Measurements from ENCODE around the gene BNIPL.

Gene BNIPL

DNA sequence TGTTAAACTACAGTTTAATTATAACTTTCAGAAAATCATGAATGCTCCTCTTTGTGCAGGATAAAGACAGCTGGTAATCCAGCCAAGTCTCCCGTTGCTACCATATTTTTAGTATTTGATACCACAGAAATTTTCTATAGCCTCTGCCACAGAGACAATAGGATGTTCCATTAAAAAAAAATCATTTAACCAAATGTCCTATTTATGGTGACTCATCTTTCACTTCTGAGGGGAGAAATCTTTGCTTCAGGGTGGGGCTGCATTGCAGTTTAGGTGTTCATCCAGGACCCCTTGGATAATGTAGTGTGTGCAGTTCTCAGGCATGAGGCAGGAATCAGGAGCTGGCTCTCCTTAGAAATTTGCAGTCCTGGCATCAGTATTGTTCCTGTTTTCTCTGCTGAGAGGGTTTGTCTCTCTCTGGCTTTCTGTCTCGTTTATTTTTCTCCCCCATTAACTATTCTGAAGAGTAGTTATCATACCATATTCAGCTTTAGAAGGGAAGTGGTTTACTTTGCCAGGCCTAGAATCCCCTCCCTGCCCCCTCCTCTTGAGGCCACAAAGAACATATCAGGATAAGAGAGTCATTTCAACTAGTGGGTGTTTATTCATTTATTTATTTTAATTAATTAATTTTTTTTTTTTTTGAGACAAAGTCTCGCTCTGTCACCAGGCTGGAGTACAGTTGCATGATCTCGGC is 25.1 kb upstream of the BNIPL start:
- DNase-seq, result no peak

- DNase-seq, result no peak
Measured at GRCh38 chr1:151012684-151013471, 23.5 kb upstream of the BNIPL start.

DNA sequence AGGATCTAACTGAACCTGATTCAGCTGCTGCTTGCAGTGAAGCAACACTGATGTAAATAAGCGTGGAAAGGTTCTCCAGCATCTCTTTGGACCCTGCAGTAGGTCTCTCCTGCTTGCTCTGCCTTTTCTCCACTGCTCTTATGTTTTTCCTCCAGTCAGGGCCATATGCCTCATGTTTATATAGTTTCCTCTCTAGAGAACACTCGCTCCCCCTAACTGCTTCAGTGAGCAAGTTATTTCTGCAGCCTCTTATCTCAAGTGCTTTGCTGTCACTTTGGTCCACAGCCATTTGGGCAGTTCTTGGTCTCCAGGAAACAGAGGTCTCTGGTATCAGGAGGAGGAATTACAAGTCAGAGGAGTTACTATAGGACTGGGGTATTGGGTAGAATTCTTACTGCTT is 22.9 kb upstream of the BNIPL start:
- peak; percentile 67 for DNase-seq

DNA sequence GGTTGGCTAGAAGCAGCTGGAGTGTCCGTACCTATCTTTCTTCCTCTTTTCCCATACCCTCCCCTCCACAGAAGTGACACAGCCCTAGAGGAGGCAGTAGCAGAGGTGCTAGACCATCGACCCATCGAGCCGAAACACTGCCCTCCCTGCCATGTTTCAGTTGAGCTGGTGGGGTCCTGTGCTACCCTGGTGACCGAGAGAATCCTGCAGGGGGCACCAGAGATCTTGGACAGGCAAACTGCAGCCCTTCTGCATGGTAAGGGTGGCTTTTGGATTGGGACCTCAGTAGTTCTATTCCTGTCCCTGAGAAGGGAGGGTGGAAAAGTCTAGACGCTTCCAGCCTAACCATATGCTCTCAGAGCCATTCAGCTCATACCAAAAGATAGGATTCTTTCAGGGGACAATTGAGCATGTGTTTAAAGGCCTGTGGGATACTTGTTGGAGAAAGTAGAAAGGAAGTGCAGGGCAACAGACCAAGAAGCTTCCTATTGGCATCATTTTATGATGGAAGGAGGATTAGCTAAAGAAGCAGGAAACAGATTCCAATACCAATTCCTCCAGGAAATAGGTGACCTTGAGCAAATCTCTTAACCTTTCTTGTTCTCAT is 11.7 kb upstream of the BNIPL start:
- DNase-seq, result peak; percentile 45

- DNase-seq, result no peak
Measured at GRCh38 chr1:151026460-151026859, 9.9 kb upstream of the BNIPL start.

DNA sequence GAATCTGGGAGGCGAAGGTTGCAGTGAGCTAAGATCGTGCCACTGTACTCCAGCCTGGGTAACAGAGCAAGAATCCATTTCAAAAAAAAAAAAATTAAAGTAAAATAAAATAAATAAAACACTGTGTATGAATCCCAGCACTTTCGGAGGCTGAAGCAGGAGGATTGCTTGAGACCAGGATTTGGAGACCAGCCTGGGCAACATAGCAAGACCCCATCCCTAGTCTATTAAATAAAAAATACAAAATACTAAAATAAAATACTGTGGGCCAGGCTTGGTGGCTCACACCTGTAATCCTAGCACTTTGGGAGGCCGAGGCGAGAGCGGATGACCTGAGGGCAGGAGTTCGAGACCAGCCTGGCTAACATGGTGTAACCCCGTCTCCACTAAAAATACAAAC is 4.2 kb upstream of the BNIPL start:
- DNase-seq, result no peak

GRCh38 chr1:151035167-151035566 is 1.2 kb upstream of the BNIPL start:
- no peak for DNase-seq

DNA sequence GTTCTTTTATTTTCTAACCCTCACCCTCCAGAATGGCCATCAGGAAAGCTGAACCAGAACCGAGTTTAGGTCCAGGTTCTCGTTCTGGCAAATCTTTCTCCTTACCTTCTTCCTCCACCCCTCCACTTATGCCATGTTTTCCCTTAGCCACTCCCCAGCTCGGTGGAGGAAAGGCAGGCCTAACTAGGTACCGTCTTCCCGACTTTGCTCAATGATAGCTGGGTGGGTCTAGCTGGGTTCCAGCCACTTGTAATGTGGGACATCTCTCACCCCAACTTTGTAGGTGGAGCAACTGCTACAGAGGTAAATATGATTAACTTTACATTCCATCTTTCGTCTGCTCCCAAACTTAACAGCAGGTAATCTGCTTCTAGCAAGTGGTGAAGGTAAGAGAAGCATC is 646 bp downstream of the BNIPL start:
- DNase-seq, result no peak

- DNase-seq, result no peak
Measured at GRCh38 chr1:151039521-151039920, 3.1 kb downstream of the BNIPL start.

- no peak for DNase-seq
Measured at GRCh38 chr1:151043163-151043562, 6.8 kb downstream of the BNIPL start.

DNA sequence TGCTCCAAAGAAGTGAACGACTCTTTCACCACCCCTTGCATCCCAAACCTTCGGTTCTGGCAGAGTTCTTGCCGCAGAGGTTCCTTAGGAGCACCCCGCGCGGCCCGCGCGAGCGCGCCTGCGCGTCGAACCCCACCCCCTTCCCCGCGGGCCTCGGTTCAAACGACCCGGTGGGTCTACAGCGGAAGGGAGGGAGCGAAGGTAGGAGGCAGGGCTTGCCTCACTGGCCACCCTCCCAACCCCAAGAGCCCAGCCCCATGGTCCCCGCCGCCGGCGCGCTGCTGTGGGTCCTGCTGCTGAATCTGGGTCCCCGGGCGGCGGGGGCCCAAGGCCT is 11.2 kb downstream of the BNIPL start, which contains the start of gene C1orf56:
Gene C1orf56, plus strand, starts transcription at position 161 of the 334 bp plus-strand sequence. Its CDS starts 97 bp downstream, at position 258.
- peak; percentile 64 for DNase-seq

- DNase-seq, result peak; percentile 70
Measured at GRCh38 chr1:151047925-151048644, 11.7 kb downstream of the BNIPL start.

DNA sequence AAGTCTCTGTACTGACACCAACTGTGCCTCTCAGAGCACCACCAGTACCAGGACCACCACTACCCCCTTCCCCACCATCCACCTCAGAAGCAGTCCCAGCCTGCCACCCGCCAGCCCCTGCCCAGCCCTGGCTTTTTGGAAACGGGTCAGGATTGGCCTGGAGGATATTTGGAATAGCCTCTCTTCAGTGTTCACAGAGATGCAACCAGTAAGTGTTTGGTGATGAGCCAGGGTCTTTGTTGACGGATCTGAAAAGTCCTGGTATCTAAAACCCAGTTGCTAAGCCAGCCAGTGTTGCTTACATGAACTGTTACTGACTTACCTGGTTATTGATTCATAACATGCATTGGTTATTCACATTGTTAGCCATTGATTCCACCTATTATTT is 12.3 kb downstream of the BNIPL start:
- DNase-seq, result no peak

DNA sequence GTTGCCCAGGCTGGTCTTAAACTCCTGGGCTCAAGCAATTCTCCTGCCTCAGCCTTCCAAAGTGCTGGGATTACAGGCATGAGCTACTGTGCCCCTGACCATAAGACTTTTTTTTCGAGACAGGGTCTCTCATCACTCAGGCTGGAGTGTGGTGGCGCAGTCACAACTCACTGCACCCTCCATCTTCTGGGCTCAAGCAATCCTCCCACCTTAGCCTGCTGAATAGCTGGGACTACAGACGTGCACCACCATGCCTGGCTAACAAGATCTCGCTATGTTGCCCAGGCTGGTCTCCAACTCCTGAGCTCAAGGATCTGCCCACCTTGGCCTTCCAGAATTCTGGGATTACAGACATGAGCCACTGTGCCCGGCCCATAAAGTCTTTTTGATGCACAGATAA is 13.1 kb downstream of the BNIPL start:
- no peak for DNase-seq

DNA sequence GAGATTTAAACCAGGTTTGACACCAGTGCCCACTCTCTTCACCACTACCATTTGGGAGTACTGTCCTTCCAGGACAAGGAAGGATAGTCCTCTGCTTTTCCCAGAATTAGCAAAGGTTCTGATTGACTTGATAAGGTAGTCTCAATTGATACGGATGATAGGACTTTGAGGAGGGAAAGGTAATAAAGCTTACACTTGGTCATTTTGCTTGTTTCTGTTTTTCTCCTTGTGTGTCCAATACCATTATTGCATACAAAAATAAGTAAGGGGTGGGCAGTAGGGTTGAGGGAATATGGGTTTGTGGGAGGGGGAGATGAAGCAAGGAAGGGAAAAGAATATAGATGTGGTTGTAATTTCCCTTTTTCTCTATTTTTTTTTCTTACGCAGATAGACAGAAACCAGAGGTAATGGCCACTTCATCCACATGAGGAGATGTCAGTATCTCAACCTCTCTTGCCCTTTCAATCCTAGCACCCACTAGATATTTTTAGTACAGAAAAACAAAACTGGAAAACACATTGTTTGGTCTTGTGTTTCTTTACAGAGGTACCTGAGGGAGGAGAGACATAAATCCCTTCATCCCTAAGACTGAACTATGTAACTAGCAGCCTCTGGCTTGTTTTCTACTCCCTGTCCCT is 13.8 kb downstream of the BNIPL start:
- DNase-seq, result no peak

DNA sequence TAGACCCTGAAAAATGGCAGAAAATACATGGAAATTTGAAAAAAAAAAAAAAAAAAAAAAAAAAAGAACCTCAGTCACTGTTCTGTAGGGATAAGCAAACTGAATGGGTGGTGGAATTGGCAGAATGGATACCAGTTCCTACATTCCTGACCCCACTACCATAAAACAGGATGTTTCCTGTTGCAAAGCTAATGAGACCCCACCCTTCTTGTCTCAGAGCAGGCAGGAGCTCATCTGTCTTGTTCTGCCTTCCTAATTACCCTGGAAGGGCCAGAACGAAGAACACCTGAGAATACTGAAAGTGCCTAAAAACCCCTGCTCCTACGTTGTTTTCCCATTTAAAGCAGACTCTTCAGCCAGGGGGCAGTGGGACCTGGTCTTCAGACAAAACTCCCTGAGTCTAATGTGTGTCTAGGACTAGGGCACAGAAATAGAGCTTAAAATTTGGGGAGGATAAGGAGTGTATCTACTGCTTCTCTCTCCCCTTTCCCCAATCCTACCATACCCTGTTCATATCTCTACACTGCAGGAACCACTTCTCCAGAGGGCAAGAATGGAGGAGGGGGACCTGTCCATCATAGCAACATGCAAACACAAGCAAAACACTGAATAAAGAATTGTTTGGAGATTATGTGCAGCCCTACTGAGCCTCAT is 15.1 kb downstream of the BNIPL start:
- DNase-seq, result no peak

DNA sequence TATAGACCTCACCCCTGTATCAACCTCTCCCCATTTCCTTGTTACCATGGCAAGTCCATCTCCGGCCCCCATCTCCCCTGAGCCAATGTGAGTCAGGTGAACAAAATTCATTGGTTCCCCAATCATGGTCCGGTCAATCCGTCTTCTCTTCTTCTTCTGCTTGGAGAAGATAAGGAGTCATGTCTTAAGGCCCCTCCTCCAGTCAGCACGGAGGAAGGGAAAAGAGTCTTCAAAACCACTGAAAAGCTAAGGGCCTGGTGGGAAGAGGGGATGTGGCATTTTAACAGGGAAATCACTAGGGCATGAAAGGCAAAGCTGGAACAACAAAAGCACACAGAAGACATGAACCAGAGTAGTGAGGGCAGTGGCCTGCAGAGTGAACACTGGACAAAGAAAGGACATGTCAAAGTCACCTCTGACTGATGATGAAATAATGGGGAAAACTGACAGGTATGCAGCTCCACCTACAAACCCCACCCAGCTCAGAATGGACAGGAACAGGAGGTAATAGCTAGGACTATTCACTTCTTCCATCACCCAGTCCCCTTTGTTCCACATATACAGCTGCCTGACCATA is 18.7 kb downstream of the BNIPL start:
- no peak for DNase-seq

DNA sequence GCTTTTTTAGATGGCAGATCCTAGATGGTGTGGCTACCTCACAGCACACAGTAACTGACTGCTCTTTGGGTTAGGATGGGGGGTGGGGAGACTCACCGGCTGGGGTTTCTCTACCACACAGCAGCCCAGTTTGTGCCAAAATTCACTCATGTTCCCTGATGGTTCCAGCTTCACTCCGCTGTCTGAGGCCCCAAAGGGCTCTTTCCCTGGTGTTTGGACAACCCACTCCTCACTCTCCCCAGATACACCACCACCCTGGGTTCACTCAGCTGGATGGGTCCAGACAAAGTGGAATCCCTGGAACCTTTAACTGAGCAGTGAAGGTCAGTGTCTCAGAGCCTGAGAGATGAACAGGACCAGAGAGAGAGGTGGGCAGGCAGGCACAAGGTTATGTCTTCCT is 19.2 kb downstream of the BNIPL start:
- DNase-seq, result no peak

DNA sequence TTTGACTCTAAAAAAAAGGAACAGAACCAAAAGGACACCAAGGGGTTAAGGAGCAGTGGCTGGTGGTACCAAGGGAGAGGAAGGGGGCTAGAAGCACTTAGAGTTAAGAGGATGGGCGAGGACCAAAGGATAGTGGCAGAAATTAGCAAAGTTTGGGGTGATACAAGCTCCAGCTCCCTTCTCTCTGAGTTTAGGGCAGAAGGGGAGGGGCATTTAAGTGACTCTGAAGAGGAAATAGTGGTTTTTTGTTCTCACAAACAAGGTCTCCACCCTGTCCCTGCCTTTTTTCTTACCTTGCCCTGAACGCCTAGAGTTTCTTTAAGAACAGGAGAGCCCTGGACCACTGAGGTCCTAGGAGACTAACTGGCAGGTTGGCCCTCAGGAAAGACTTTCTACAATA is 19.8 kb downstream of the BNIPL start:
- no peak for DNase-seq

DNA sequence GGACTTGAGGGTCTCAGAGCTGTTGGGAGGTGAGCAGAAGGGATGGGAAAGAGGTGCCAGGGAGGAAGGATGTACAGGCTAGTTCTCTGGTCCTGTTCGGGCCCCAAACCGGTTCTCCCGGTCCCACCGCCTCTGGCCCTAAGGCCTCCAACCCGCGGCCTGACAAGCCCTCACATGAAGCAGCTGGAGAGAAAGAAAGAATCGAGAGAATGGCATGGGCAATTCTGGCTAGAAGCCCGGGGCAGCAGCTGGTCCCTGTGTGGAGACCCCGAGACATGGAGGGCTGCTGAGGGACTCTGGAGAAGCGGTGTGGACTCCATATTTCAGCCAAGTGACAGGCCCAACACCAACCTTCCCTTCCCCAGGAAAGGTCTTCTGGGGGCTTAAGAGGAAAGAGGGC is 22.3 kb downstream of the BNIPL start:
- peak; percentile 83 for DNase-seq

GRCh38 chr1:151059109-151060006 is 23.0 kb downstream of the BNIPL start, which contains the start of gene CDC42SE1:
Gene CDC42SE1, minus strand, starts transcription at chr1:151059622. Its CDS starts 3,892 bp downstream, at chr1:151055730.
- DNase-seq, result peak; percentile 71

Measured in NCI-H510A treated with DMSO at 0.1 percent for 48 hours (cell line).